H9 (cell line): ENCODE measurements around the gene OR2M2. TPM values are rescaled to one million over a fixed set of nuclear protein-coding genes. Genes with fewer than 3 reads are reported as not detected.

Source experiments
- DNase-seq: peaks from one replicate; pipeline ENCODE4 v3.0.0-alpha.2; 2017
- H2AFZ ChIP-seq: one replicate; pipeline ENCODE4 v1.6.1; 2013; ENCODE audit warnings: mild to moderate bottlenecking, low read length, control low read depth, moderate library complexity
- H2AK5ac ChIP-seq: 2 replicates; pipeline ENCODE4 v1.6.1; 2013; ENCODE audit warnings: low read length, control low read depth, mixed read lengths; ENCODE audit not compliant: insufficient read length
- H2BK120ac ChIP-seq: one replicate; pipeline ENCODE4 v1.6.1; 2013; ENCODE audit warnings: low read depth, mild to moderate bottlenecking, low read length, control low read depth, inconsistent platforms; ENCODE audit not compliant: poor library complexity, severe bottlenecking
- H2BK12ac ChIP-seq: 2 replicates; pipeline ENCODE4 v1.6.1; 2013; ENCODE audit warnings: low read length, control low read depth, mixed read lengths, low read depth; ENCODE audit not compliant: insufficient read length
- H2BK15ac ChIP-seq: 2 replicates; pipeline ENCODE4 v1.6.1; 2013; ENCODE audit warnings: low read depth, low read length, control low read depth
- H2BK20ac ChIP-seq: one replicate; pipeline ENCODE4 v1.6.1; 2013; ENCODE audit warnings: low read depth, mild to moderate bottlenecking, low read length, control low read depth, inconsistent platforms; ENCODE audit not compliant: poor library complexity, severe bottlenecking
- H2BK5ac ChIP-seq: 2 replicates; pipeline ENCODE4 v1.6.1; 2013; ENCODE audit warnings: low read length, control low read depth, mixed read lengths; ENCODE audit not compliant: insufficient read length
- H3K14ac ChIP-seq: 2 replicates; pipeline ENCODE4 v1.6.1; 2013; ENCODE audit warnings: low read length, control low read depth; ENCODE audit not compliant: insufficient read depth
- H3K18ac ChIP-seq: 2 replicates; pipeline ENCODE4 v1.6.1; 2013; ENCODE audit warnings: low read depth, mild to moderate bottlenecking, mixed read lengths, low read length, control low read depth; ENCODE audit not compliant: insufficient read length
- H3K23ac ChIP-seq: 2 replicates; pipeline ENCODE4 v1.6.1; 2013; ENCODE audit warnings: low read length, control low read depth, mixed read lengths, low read depth; ENCODE audit not compliant: insufficient read length
- H3K23me2 ChIP-seq: 2 replicates; pipeline ENCODE4 v1.6.1; 2013; ENCODE audit warnings: low read depth, mild to moderate bottlenecking, mixed read lengths, low read length, control low read depth; ENCODE audit not compliant: insufficient read length, poor library complexity, severe bottlenecking
- H3K27ac ChIP-seq: 2 replicates; pipeline ENCODE4 v1.5.1; 2013; ENCODE audit warnings: low read length, control low read depth, mixed read lengths, low read depth; ENCODE audit not compliant: insufficient read length
- H3K27me3 ChIP-seq: 2 replicates; pipeline ENCODE4 v1.6.1; 2013; ENCODE audit warnings: low read length, control low read depth, inconsistent platforms; ENCODE audit not compliant: insufficient read depth
- H3K4ac ChIP-seq: 2 replicates; pipeline ENCODE4 v1.6.1; 2013; ENCODE audit warnings: low read depth, mild to moderate bottlenecking, control low read depth, inconsistent platforms, low read length, moderate library complexity
- H3K4me1 ChIP-seq: 2 replicates; pipeline ENCODE4 v1.6.1; 2013; ENCODE audit warnings: low read length, control low read depth, inconsistent platforms; ENCODE audit not compliant: insufficient read depth
- H3K4me2 ChIP-seq: 2 replicates; pipeline ENCODE4 v1.6.1; 2013; ENCODE audit warnings: low read length, control low read depth, mixed read lengths; ENCODE audit not compliant: insufficient read length, insufficient read depth
- H3K56ac ChIP-seq: 2 replicates; pipeline ENCODE4 v1.6.1; 2013; ENCODE audit warnings: low read depth, mild to moderate bottlenecking, mixed read lengths, low read length, control low read depth; ENCODE audit not compliant: insufficient read length
- H3K79me1 ChIP-seq: 2 replicates; pipeline ENCODE4 v1.6.1; 2013; ENCODE audit warnings: low read depth, mild to moderate bottlenecking, moderate library complexity, low read length, control low read depth, inconsistent platforms; ENCODE audit not compliant: insufficient read depth, poor library complexity, severe bottlenecking
- H3K79me2 ChIP-seq: 2 replicates; pipeline ENCODE4 v1.6.1; 2013; ENCODE audit warnings: low read length, control low read depth, inconsistent platforms; ENCODE audit not compliant: insufficient read depth
- H3K9ac ChIP-seq: 2 replicates; pipeline ENCODE4 v1.6.1; 2013; ENCODE audit warnings: low read length, control low read depth, mixed read lengths; ENCODE audit not compliant: insufficient read length; ENCODE audit errors: extremely low read depth
- H3K9me3 ChIP-seq: one replicate; pipeline ENCODE4 v1.6.1; 2013; ENCODE audit warnings: low read depth, low read length, inconsistent platforms; ENCODE audit not compliant: control insufficient read depth
- H3T11ph ChIP-seq: one replicate; pipeline ENCODE4 v1.6.1; 2013; ENCODE audit warnings: mild to moderate bottlenecking, low read length, control low read depth, inconsistent platforms
- H4K20me1 ChIP-seq: one replicate; pipeline ENCODE4 v1.6.1; 2013; ENCODE audit not compliant: control insufficient read depth, insufficient read length, insufficient read depth
- H4K5ac ChIP-seq: 2 replicates; pipeline ENCODE4 v1.6.1; 2013; ENCODE audit warnings: low read depth, mild to moderate bottlenecking, mixed read lengths, low read length, control low read depth; ENCODE audit not compliant: insufficient read length
- H4K8ac ChIP-seq: replicated peaks from 2 replicates; pipeline ENCODE4 v1.6.1; 2013; ENCODE audit warnings: low read length, control low read depth, mixed read lengths, low read depth; ENCODE audit not compliant: insufficient read length
- H4K91ac ChIP-seq: 2 replicates; pipeline ENCODE4 v1.6.1; 2013; ENCODE audit warnings: low read depth, mild to moderate bottlenecking, moderate library complexity, mixed read lengths, low read length, control low read depth; ENCODE audit not compliant: insufficient read length
- H3K27ac Mint-ChIP-seq, 3 experiments: 2 replicates in 2 of 3; 3 replicates in 1 of 3; pipeline ENCODE4 v1.8.0; 2020 to 2021; ENCODE audit warnings: mixed read lengths in 3 of 3, mild to moderate bottlenecking in 1 of 3, moderate library complexity in 1 of 3
- H3K27me3 Mint-ChIP-seq: 2 replicates; pipeline ENCODE4 v1.8.0; 2021; ENCODE audit warnings: low read depth, mild to moderate bottlenecking, moderate library complexity, mixed read lengths
- H3K36me3 Mint-ChIP-seq, 3 experiments: 2 replicates in 2 of 3; 3 replicates in 1 of 3; pipeline ENCODE4 v1.8.0; 2020 to 2021; ENCODE audit warnings: low read depth in 3 of 3, mixed read lengths in 3 of 3; ENCODE audit not compliant: insufficient read depth in 1 of 3
- H3K4me1 Mint-ChIP-seq, 2 experiments: 2 replicates each; pipeline ENCODE4 v1.8.0; 2020; ENCODE audit warnings: mixed read lengths in 2 of 2
- H3K4me3 Mint-ChIP-seq, 2 experiments: 2 replicates in 1 of 2; 3 replicates in 1 of 2; pipeline ENCODE4 v1.8.0; 2020 to 2021; ENCODE audit warnings: mild to moderate bottlenecking in 2 of 2, mixed read lengths in 2 of 2, moderate library complexity in 1 of 2
- H3K9me3 Mint-ChIP-seq, 2 experiments: 2 replicates in 1 of 2; 3 replicates in 1 of 2; pipeline ENCODE4 v1.8.0; 2020; ENCODE audit warnings: mild to moderate bottlenecking in 2 of 2, mixed read lengths in 2 of 2, moderate library complexity in 1 of 2
- WGBS: extraction: QIAGEN DNeasy Blood & Tissue Kit; methylation state at CpG from one replicate; pipeline ENCODE4 v1.1.7; 2013; ENCODE audit warnings: missing lambda C conversion rate, low lambda C conversion rate, mixed read lengths; ENCODE audit not compliant: insufficient read length; ENCODE audit errors: extremely low coverage; 5-methylcytosine and 5-hydroxymethylcytosine counted together
- total RNA-seq: library from RNA; stranded (reverse); gene quantifications from 2 replicates; pipeline ENCODE4 v1.2.1, GENCODE V29; 2021
- TF ChIP-seq, protein P1 (sequence below): fragments of 200-600 bp; sonication (generic); conservative IDR thresholded peaks from 3 replicates; pipeline ENCODE4 v1.8.0; 2021; ENCODE audit warnings: antibody characterized with exemption, mild to moderate bottlenecking

OR2M2 gene
- total RNA-seq, 1 experiment from 2014 or later, result not detected

DNA sequence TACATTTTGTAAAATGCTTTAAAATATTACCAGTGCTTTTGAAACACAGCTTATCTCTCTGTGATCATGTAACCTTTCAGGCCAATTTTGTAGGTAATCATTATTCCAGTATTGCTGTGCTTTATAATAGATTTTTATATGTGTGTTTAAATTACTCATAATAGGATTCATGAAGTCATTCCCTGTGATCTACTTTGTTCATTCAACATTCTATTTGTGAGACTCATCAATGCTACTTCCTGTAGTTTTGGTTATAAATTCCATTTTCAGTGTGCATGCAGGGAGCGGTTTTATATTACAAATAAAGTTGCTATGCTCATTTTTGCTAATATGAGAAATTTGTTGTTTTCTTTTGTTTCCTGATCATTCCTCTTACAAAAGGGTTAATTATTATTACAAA, 33.8 kb upstream of the OR2M2 start:
- H3K9me3 ChIP-seq, result peaks cover 67% of the 10 kb centered on the region
- TF ChIP-seq, protein P1, sequence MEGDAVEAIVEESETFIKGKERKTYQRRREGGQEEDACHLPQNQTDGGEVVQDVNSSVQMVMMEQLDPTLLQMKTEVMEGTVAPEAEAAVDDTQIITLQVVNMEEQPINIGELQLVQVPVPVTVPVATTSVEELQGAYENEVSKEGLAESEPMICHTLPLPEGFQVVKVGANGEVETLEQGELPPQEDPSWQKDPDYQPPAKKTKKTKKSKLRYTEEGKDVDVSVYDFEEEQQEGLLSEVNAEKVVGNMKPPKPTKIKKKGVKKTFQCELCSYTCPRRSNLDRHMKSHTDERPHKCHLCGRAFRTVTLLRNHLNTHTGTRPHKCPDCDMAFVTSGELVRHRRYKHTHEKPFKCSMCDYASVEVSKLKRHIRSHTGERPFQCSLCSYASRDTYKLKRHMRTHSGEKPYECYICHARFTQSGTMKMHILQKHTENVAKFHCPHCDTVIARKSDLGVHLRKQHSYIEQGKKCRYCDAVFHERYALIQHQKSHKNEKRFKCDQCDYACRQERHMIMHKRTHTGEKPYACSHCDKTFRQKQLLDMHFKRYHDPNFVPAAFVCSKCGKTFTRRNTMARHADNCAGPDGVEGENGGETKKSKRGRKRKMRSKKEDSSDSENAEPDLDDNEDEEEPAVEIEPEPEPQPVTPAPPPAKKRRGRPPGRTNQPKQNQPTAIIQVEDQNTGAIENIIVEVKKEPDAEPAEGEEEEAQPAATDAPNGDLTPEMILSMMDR, result no peak

More for the DNA sequence above, 33.8 kb upstream of the OR2M2 start:
- Mint-ChIP-seq H3K36me3 (peaks cover 0 to 11% (median 5%) of the 10 kb centered on the region in 3 experiments; a peak in 5 of 7 replicates), H3K27ac (no peak overlapping the region), H3K4me1 (no peaks in the 10 kb centered on the region), H3K27me3 (no peaks in the 10 kb centered on the region; the same call in 1 of the 2 replicates), H3K9me3 (peaks cover 84 to 92% of the 10 kb centered on the region in 2 experiments), H3K4me3 (no peak overlapping the region)
- H2BK120ac ChIP-seq, result no peak overlapping the region
- no peak overlapping the region for H2AK5ac ChIP-seq
- H3K4ac ChIP-seq, result no peak overlapping the region
- no CpG with 5 or more reads among the region's 1 CpG for WGBS
- H3K23me2 ChIP-seq, result no peaks in the 10 kb centered on the region
- no peak overlapping the region for H4K8ac ChIP-seq
- no peak overlapping the region for H4K5ac ChIP-seq
- no peak overlapping the region for H2BK20ac ChIP-seq
- H4K20me1 ChIP-seq, result no peaks in the 10 kb centered on the region
- no peak overlapping the region for H4K91ac ChIP-seq
- no peak overlapping the region for H2AFZ ChIP-seq
- DNase-seq, result no peak
- no peak overlapping the region for H3K27ac ChIP-seq
- H2BK5ac ChIP-seq, result no peak overlapping the region
- no peaks in the 10 kb centered on the region for H3K79me2 ChIP-seq
- no peak overlapping the region for H3K4me2 ChIP-seq
- H3K27me3 ChIP-seq, result no peaks in the 10 kb centered on the region
- no peak overlapping the region for H3K23ac ChIP-seq
- no peaks in the 10 kb centered on the region for H3K79me1 ChIP-seq
- no peak overlapping the region for H3K9ac ChIP-seq
- no peak overlapping the region for H2BK15ac ChIP-seq
- no peak overlapping the region for H3K14ac ChIP-seq
- no peak overlapping the region for H2BK12ac ChIP-seq
- H3K18ac ChIP-seq, result no peak overlapping the region
- H3T11ph ChIP-seq, result no peak overlapping the region
- H3K56ac ChIP-seq, result no peak overlapping the region
- no peaks in the 10 kb centered on the region for H3K4me1 ChIP-seq
